GM12878 (cell line): ENCODE measurements around the gene BCKDHA. TPM values are rescaled to one million over a fixed set of nuclear protein-coding genes. Genes with fewer than 3 reads are reported as not detected.

Experiments
- ATAC-seq: fragments of 200-7000 bp; cut with Tn5 transposase; 3 replicates; pipeline ENCODE4 v1.9.1; 2020; ENCODE audit warnings: mild to moderate bottlenecking, moderate library complexity
- BruUV-seq: library from RNA; stranded (reverse); fragments of 400-500 nt; replicated peaks from 2 replicates; lab custom pipeline; 2021; lab: Mats Ljungman, UMichigan
- CTCF ChIA-PET: fragments of 300-600 bp; sonication (Branson Sonifier 250); formaldehyde crosslinking; extraction: SDS; loops from one replicate; lab custom pipeline; 2021; ENCODE audit warnings: inconsistent platforms; lab: Yijun Ruan, JAX
- POLR2A ChIA-PET: fragments of 350-600 bp; formaldehyde crosslinking; extraction: SDS; loops from one replicate; lab custom pipeline; 2021; ENCODE audit warnings: inconsistent platforms; lab: Charles Lee
- RAD21 ChIA-PET: fragments of 300-600 bp; sonication (Branson Sonifier 250); formaldehyde crosslinking; loops from one replicate; lab custom pipeline; 2023; ENCODE audit warnings: antibody characterized with exemption; ENCODE audit not compliant: unreplicated experiment; lab: Charles Lee
- SMC1A ChIA-PET: fragments of 300-600 bp; sonication (Branson Sonifier 250); formaldehyde crosslinking; loops from one replicate; lab custom pipeline; 2023; ENCODE audit not compliant: unreplicated experiment, uncharacterized antibody; lab: Charles Lee
- DNase-seq: peaks from one replicate; pipeline ENCODE4 v3.0.0-alpha.2; 2011; ENCODE audit warnings: low read depth, low spot score
- FAIRE-seq: peaks from 3 replicates; lab custom pipeline; 2011; peaks lifted over from hg19 to GRCh38; lab: Jason Lieb, UNC
- H2AFZ ChIP-seq: 2 replicates; pipeline ENCODE4 v1.6.0; 2011; ENCODE audit warnings: low read depth, low read length, control low read depth; ENCODE audit not compliant: control insufficient read depth
- H3K27ac ChIP-seq: 2 replicates; pipeline ENCODE4 v1.5.1; 2011; ENCODE audit warnings: control low read depth; ENCODE audit not compliant: control insufficient read depth, insufficient read depth
- H3K27me3 ChIP-seq, 2 experiments: replicated peaks in 1 of 2; 2 replicates each; pipeline versions ENCODE4 v1.6.0 to v1.6.1; 2011; ENCODE audit warnings: low read length in 1 of 2; ENCODE audit not compliant: control insufficient read depth in 2 of 2, insufficient read depth in 2 of 2
- H3K36me3 ChIP-seq, 2 experiments: 2 replicates each; pipeline ENCODE4 v1.5.1; 2011; ENCODE audit warnings: low read length in 1 of 2; ENCODE audit not compliant: control insufficient read depth in 2 of 2, insufficient read depth in 2 of 2
- H3K4me1 ChIP-seq: 2 replicates; pipeline ENCODE4 v1.6.1; 2011; ENCODE audit warnings: mild to moderate bottlenecking, low read length, moderate library complexity, mixed read lengths; ENCODE audit not compliant: control insufficient read depth, insufficient read depth
- H3K4me2 ChIP-seq: 2 replicates; pipeline ENCODE4 v1.6.0; 2011; ENCODE audit warnings: control low read depth; ENCODE audit not compliant: control insufficient read depth, insufficient read depth
- H3K4me3 ChIP-seq: fragments of 200-600 bp; sonication (generic); 2 replicates; pipeline ENCODE4 v1.5.1; 2016
- H3K79me2 ChIP-seq: 2 replicates; pipeline ENCODE4 v1.6.0; 2011; ENCODE audit warnings: low read length; ENCODE audit not compliant: control insufficient read depth, insufficient read depth
- H3K9ac ChIP-seq: 2 replicates; pipeline ENCODE4 v1.8.0; 2011; ENCODE audit warnings: low read length, control low read depth, mixed read lengths; ENCODE audit not compliant: control insufficient read depth, insufficient read depth
- H3K9me3 ChIP-seq: replicated peaks from 3 replicates; pipeline ENCODE4 v1.5.1; 2011; ENCODE audit warnings: mild to moderate bottlenecking, low read length; ENCODE audit not compliant: control insufficient read depth, insufficient read depth
- H4K20me1 ChIP-seq: 2 replicates; pipeline ENCODE4 v1.6.0; 2011; ENCODE audit not compliant: control insufficient read depth, insufficient read depth
- ATF7 ChIP-seq: fragments of 450-650 bp; IDR thresholded peaks from 2 replicates; pipeline ENCODE4 v1.6.1; 2016; ENCODE audit warnings: low read depth, mild to moderate bottlenecking
- BCL11A ChIP-seq: IDR thresholded peaks from 2 replicates; pipeline ENCODE4 v1.6.1; 2011; ENCODE audit warnings: low read depth, low read length
- CHD2 ChIP-seq: IDR thresholded peaks from 2 replicates; pipeline ENCODE4 v1.6.1; 2011; ENCODE audit warnings: low read depth, low read length, improper control_type of control experiment, borderline replicate concordance
- LARP7 ChIP-seq: fragments of 450-650 bp; IDR thresholded peaks from 2 replicates; pipeline ENCODE4 v1.6.1; 2017; ENCODE audit warnings: mild to moderate bottlenecking
- NBN ChIP-seq: fragments of 450-650 bp; IDR thresholded peaks from 2 replicates; pipeline ENCODE4 v1.6.1; 2016
- PML ChIP-seq: IDR thresholded peaks from 2 replicates; pipeline ENCODE4 v1.6.1; 2012; ENCODE audit warnings: low read length, inconsistent platforms
- RCOR1 ChIP-seq: conservative IDR thresholded peaks from 2 replicates; pipeline ENCODE4 v1.6.1; 2012; ENCODE audit warnings: low read depth, low read length, improper control_type of control experiment
- RFX5 ChIP-seq: IDR thresholded peaks from 2 replicates; pipeline ENCODE4 v1.6.1; 2011; ENCODE audit warnings: low read depth, low read length, improper control_type of control experiment
- SIN3A ChIP-seq: IDR thresholded peaks from 2 replicates; pipeline ENCODE4 v1.6.1; 2012; ENCODE audit warnings: low read depth, low read length, improper control_type of control experiment
- SMAD1 ChIP-seq: fragments of 450-650 bp; IDR thresholded peaks from 2 replicates; pipeline ENCODE4 v1.6.1; 2018; ENCODE audit warnings: mild to moderate bottlenecking, low read depth; ENCODE audit not compliant: partially characterized antibody
- TCF12 ChIP-seq: IDR thresholded peaks from 2 replicates; pipeline ENCODE4 v1.6.1; 2011; ENCODE audit warnings: low read depth, mild to moderate bottlenecking, low read length
- YBX1 ChIP-seq: fragments of 450-650 bp; IDR thresholded peaks from 2 replicates; pipeline ENCODE4 v1.6.1; 2016; ENCODE audit warnings: antibody characterized with exemption
- WGBS: methylation state at CpG from one replicate; pipeline ENCODE4 v1.1.6; 2016; ENCODE audit warnings: low lambda C conversion rate; ENCODE audit not compliant: insufficient replicate concordance, insufficient coverage; ENCODE audit errors: missing lambda C conversion rate; 5-methylcytosine and 5-hydroxymethylcytosine counted together
- in situ Hi-C: fragments of 300-500 bp; cut with MboI; formaldehyde crosslinking; loops from 9 replicates; pipeline ENCODE4 v1.14.3; 2018; ENCODE audit warnings: mixed read lengths
- intact Hi-C: fragments of 100-400 bp; cut with micrococcal nuclease; formaldehyde crosslinking; loops from one replicate; pipeline ENCODE4 v1.14.2; 2022; ENCODE audit not compliant: unreplicated experiment
- polyA plus RNA-seq, 11 experiments: library from polyadenylated mRNA; depleted of rRNA in 4 of 11; unstranded in 6 of 11; stranded (reverse) in 5 of 11; fragments of >200 nt; fragmentation: Nextera tagmentation in 4 of 11; fragmentation: Illumina TruSeq in 1 of 11; extraction: Ambion mirVana in 4 of 11; extraction: Trizol in 1 of 11; gene quantifications; 1 replicate in 1 of 11; 2 replicates in 10 of 11; pipeline versions ENCODE4 v1.2.1 to v1.2.3, GENCODE V29; 2011 to 2016; ENCODE audit warnings: inconsistent platforms in 2 of 11, missing spikeins in 2 of 11, low read depth in 1 of 11
- total RNA-seq, 4 experiments: library from RNA; depleted of rRNA in 3 of 4; stranded (reverse); fragments of >200 nt in 3 of 4; fragmentation: Illumina TruSeq in 1 of 4; extraction: Trizol in 1 of 4; gene quantifications; 2 replicates each; pipeline versions ENCODE4 v1.2.1 to v1.2.3, GENCODE V29; 2013 to 2021
- TF ChIP-seq, protein P1 (sequence below): fragments of 450-650 bp; IDR thresholded peaks from 2 replicates; pipeline ENCODE4 v1.6.1; 2018; ENCODE audit warnings: borderline replicate concordance, mild to moderate bottlenecking; ENCODE audit not compliant: partially characterized antibody
- TF ChIP-seq, protein P2 (sequence below): fragments of 450-650 bp; IDR thresholded peaks from 2 replicates; pipeline ENCODE4 v1.6.1; 2017; ENCODE audit warnings: antibody characterized with exemption, mild to moderate bottlenecking, moderate library complexity
- TF ChIP-seq, protein P3 (sequence below): fragments of 150-350 bp; IDR thresholded peaks from 2 replicates; pipeline ENCODE4 v1.6.1; 2014; ENCODE audit warnings: mild to moderate bottlenecking, low read depth, low read length

Gene BCKDHA
- total and polyA plus RNA-seq, 10 of the 15 experiments (the other 5 are each of a cell fraction or from before 2014, with no cell fraction given): 9.9 to 107 (median 46.4) TPM

DNA sequence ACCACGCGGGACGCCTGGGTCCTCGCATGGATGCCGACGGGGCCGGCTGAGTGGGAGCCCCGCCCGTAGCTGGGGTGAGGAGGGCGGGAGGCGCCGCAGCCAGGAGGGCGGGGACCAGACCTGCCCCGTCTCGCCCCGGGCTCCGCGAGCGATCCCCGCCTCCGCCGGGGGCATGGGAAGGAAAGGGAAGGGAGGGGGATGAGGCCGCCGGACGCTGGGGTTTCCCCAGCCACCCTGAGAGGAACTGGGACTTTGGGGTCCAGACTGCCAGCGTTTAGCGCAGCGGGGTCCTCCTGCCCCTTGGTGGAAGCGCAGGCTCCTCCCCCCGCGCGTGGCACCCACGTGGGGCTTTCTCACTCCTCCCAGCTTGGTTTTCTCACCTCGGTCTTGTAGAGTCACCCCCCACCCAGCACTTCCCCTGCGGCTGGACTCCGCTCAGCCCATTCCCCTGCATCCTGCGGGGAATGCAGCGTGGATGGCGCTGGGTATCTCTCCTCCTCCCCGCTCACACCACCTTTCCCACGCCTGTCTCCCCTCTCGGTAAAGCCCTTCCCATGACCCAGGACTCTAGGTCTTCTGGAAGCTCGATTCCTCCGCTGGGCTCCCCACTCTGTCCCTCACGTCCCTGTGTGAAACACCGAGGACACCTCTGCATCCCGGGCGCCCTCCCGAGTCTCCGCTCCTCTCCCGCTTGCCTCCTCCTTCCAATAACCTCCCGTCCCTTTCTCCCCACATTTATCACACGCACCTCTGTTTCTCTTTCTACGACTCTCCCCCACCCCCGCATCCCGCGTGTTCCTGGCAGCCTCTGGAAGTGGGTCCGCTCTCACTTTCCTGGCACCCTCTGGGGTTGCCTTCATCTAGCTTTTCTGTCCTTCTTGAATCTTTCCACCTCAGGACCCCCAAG, 46.0 kb upstream of the BCKDHA start:
- FAIRE-seq: peak; percentile 52
- BruUV-seq: TSS peak; percentile 70
- under 1% methylated on average over 46 of the region's 58 CpGs for WGBS
- no peak for TF ChIP-seq CHD2
- no peak for TF ChIP-seq ATF7
- TF ChIP-seq TCF12: 0 out of 2 replicates have a peak, but pooled peaks have one; percentile 29
- TF ChIP-seq, protein P1, sequence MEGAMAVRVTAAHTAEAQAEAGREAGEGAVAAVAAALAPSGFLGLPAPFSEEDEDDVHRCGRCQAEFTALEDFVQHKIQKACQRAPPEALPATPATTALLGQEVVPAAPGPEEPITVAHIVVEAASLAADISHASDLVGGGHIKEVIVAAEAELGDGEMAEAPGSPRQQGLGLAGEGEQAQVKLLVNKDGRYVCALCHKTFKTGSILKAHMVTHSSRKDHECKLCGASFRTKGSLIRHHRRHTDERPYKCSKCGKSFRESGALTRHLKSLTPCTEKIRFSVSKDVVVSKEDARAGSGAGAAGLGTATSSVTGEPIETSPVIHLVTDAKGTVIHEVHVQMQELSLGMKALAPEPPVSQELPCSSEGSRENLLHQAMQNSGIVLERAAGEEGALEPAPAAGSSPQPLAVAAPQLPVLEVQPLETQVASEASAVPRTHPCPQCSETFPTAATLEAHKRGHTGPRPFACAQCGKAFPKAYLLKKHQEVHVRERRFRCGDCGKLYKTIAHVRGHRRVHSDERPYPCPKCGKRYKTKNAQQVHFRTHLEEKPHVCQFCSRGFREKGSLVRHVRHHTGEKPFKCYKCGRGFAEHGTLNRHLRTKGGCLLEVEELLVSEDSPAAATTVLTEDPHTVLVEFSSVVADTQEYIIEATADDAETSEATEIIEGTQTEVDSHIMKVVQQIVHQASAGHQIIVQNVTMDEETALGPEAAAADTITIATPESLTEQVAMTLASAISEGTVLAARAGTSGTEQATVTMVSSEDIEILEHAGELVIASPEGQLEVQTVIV: no peak
- TF ChIP-seq RFX5: no peak
- TF ChIP-seq, protein P2, sequence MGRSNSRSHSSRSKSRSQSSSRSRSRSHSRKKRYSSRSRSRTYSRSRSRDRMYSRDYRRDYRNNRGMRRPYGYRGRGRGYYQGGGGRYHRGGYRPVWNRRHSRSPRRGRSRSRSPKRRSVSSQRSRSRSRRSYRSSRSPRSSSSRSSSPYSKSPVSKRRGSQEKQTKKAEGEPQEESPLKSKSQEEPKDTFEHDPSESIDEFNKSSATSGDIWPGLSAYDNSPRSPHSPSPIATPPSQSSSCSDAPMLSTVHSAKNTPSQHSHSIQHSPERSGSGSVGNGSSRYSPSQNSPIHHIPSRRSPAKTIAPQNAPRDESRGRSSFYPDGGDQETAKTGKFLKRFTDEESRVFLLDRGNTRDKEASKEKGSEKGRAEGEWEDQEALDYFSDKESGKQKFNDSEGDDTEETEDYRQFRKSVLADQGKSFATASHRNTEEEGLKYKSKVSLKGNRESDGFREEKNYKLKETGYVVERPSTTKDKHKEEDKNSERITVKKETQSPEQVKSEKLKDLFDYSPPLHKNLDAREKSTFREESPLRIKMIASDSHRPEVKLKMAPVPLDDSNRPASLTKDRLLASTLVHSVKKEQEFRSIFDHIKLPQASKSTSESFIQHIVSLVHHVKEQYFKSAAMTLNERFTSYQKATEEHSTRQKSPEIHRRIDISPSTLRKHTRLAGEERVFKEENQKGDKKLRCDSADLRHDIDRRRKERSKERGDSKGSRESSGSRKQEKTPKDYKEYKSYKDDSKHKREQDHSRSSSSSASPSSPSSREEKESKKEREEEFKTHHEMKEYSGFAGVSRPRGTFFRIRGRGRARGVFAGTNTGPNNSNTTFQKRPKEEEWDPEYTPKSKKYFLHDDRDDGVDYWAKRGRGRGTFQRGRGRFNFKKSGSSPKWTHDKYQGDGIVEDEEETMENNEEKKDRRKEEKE: no peak
- TF ChIP-seq LARP7: no peak
- no peak for TF ChIP-seq RCOR1
- TF ChIP-seq BCL11A: 0 out of 2 replicates have a peak, but pooled peaks have one; percentile 30
- TF ChIP-seq SIN3A: no peak; the same call in 1 of the 2 replicates
- TF ChIP-seq SMAD1: no peak
- no peak for TF ChIP-seq PML
- no peak for TF ChIP-seq YBX1
- TF ChIP-seq, protein P3, sequence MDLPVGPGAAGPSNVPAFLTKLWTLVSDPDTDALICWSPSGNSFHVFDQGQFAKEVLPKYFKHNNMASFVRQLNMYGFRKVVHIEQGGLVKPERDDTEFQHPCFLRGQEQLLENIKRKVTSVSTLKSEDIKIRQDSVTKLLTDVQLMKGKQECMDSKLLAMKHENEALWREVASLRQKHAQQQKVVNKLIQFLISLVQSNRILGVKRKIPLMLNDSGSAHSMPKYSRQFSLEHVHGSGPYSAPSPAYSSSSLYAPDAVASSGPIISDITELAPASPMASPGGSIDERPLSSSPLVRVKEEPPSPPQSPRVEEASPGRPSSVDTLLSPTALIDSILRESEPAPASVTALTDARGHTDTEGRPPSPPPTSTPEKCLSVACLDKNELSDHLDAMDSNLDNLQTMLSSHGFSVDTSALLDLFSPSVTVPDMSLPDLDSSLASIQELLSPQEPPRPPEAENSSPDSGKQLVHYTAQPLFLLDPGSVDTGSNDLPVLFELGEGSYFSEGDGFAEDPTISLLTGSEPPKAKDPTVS: no peak
- 0 out of 2 replicates have a peak, but pooled peaks have one; percentile 33 for TF ChIP-seq NBN

More for the DNA sequence above, 46.0 kb upstream of the BCKDHA start:
- Histone ChIP-seq H3K27ac (peak overlapping the region; percentile 84), H3K4me2 (peak overlapping the region; percentile 78), H3K4me1 (peaks cover 16% of the 10 kb centered on the region), H3K79me2 (peaks cover 57% of the 10 kb centered on the region), H4K20me1 (0 out of 2 replicates have a peak, but pooled peaks cover 2% of the 10 kb centered on the region), H3K9me3 (no peaks in the 10 kb centered on the region), H3K9ac (peak overlapping the region; percentile 87), H3K4me3 (peak overlapping the region; percentile 89), H3K27me3 (no peaks in the 10 kb centered on the region), H2AFZ (no peak overlapping the region), H3K36me3 (peaks cover 3 to 4% of the 10 kb centered on the region in 2 experiments; a peak in 3 of 4 replicates)
- SMC1A ChIA-PET: interaction anchor here (0.7 to 3.1 kb wide), 10 partner anchors 9 to 88 kb away, joined by 3 to 14 read pairs (median 4); partner anchors contain the start of genes B9D2, CCDC97 and HNRNPUL1
- RAD21 ChIA-PET: interaction anchor here (0.7 to 3.4 kb wide), 15 partner anchors 13 to 147 kb away, joined by 3 to 41 read pairs (median 5); partner anchors contain the start of genes B9D2, DMAC2 and HNRNPUL1
- POLR2A ChIA-PET: interaction anchor here (0.6 to 3.2 kb wide), 20 partner anchors 10 to 774 kb away, joined by 3 to 46 read pairs (median 4); partner anchors contain the start of genes B9D2 and DMAC2
- in situ Hi-C loops (no loop called here), intact Hi-C loops (loop anchor here (1.0 to 5.0 kb wide), 6 partner anchors 25 to 186 kb away; partner anchors contain the start of genes BCKDHA, CCDC97 and EXOSC5)
- CTCF ChIA-PET: interaction anchor here (0.7 to 6.4 kb wide), 14 partner anchors 13 to 574 kb away, joined by 3 to 91 read pairs (median 4); partner anchors contain the start of genes B9D2, CCDC97, HNRNPUL1 and RAB4B
- no peak for DNase-seq
- peak; percentile 76 for ATAC-seq
